Measurements from ENCODE around the gene TOP1.
A peak's percentile ranks its signal among the peaks of the same experiment; 100 is the strongest.

TOP1 gene

DNA sequence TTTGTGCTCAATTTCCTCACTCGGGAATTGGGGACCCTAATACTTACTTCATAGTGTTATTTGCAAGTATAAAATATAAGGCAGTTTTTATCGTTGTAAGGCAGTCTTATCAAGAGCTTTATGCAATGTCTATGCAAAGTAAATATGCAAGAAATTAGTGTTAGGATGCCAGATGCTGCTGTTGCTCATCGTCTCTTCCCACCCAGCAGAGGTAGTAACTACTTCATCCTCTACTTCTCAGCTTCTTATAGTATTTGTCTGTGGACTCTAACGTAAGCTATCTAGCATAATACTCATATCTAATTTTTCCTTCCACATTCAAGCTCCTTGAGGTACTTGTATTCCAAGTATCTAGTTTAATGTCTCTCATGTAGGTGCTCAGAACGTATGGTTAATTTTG is 120.3 kb downstream of the TOP1 start:
- DNase-seq: no peak

DNA sequence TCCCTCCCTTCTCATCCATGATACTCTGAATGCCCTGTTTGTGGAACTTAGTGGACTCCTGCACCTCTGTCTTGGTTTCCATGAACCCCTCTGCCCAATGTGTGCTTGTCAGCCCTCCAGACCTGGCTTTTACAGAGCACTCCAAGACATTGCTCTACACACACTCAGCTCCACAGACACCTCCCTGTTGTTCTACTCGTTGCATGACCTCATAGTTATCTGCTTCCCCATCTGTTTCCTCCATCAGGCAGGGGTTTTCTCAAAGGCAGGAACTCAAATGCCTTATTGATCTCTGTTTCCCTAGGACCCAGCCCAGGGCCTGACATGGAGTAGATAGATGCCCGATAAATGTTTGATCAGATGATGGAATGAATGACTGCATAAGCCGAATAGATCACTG is 122.0 kb downstream of the TOP1 start:
- peak; percentile 33 for DNase-seq

DNA sequence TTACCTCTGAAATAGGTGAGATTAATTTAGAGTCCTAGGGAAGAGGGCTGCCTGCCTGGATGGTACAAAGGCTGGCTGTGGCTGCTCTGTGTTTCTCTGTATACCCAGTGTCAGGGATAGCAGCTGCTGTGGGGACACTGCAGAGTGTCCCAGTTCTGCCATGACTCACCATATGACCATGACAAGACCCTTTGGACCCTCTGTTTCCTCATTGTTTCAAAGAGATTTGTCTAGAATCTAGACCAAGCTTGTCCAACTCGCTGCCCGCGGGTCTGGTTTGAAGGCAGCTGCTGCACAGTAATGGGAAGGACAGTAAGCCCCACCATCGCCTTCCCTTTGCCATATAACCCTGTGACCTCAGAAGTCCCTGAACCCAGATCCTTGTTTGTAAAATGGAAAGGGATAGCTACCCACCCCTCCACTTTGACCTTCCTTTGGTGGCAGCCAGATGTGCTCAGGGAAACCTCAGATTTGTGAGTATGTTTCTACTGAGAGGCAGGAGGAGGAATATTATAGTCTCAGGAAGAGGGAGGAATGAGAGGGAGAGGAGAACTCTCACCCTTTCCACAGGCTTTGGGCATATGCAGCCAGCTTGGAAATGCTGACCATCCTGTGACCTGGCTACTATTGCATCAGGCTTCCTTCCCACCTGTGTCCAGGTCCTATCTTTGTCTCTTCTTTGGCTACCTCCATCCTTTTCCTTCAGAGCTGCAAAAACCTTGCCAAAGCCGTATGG is 122.7 kb downstream of the TOP1 start:
- DNase-seq: no peak

DNA sequence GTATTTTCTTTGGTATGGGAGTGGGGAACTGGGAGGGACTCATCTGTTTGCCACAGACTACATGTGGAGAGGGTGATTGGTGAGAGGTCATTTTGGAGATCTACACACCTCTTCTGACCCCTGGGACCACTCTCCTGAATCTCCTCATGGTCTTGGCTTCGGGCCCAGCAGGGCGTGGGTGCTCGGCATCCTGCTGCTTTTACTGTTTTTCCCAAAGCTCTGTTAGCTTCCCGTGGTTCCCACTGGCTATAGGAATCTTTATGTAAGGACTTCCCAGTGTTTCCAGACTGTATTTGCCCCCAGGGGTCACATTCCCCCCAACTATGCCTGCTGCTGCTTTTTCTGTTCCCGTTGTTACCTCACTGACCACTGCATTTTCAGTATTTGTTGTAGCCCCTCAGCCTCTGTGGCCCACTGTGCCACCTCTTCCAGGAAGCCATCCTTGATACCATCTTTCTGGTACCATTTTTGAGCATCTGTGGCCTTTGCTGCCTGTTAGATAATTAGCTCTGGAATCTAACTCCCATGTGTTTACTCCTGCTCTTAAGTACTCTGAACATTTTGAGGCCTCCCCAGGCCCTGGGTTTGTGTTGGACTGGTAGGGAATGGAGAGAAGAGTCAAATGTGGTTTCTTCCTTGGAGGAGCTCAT is 123.6 kb downstream of the TOP1 start:
- DNase-seq: no peak

DNA sequence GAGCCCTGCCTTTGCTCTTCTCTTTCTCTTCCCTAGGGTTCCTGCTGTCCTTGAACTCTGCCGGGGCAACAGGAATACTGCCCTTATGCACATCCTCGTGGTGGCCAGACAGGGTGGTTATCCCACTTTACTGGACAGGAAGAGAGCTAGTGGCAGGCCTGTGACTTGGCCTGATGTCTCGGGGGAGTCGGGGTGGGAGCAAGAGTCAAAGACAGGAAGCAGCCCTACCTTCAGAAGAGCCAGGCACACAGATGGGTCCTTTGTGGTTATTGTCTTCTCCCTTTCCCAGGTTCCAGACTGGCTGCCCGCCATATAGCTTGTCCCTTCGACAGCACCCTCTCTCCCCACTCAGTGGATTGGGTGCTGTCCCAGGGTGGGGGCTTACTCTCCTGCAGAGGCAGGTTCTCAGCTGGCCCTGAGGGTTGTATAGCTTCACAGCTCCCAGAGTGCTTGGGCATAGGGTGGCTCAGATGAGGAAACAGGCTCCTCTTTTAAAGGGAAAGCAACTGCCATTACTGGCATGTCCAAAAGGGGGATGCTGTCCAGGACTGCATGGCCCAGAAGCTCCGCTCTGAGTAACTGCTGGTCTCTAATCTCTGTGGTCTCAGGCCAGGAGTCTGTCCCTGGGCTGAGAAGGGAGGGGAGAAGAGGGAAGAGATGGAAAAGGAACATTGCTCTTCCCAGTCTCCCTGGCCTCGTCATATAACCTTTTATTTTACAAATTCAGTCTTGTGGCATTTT is 126.0 kb downstream of the TOP1 start:
- DNase-seq: no peak

DNA sequence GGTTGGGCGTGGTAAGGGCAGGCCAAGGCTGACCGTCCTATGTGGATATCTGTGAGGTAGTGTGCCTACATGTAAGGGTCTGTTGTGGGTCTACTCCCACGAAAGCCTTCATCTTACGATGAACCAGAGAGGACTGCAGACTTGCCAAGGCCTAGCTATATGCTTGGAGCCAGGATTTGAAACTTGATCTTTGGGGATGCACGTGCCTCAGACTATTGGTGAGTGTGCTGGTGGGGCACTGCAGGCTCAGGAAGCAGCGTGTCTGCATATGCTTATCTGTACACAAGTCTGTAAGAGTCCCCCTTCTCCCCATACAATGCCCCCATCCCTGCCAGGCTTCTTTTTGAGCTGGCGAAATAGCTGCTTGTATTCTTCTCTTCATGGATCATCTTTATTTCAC is 126.6 kb downstream of the TOP1 start:
- no peak for DNase-seq

DNA sequence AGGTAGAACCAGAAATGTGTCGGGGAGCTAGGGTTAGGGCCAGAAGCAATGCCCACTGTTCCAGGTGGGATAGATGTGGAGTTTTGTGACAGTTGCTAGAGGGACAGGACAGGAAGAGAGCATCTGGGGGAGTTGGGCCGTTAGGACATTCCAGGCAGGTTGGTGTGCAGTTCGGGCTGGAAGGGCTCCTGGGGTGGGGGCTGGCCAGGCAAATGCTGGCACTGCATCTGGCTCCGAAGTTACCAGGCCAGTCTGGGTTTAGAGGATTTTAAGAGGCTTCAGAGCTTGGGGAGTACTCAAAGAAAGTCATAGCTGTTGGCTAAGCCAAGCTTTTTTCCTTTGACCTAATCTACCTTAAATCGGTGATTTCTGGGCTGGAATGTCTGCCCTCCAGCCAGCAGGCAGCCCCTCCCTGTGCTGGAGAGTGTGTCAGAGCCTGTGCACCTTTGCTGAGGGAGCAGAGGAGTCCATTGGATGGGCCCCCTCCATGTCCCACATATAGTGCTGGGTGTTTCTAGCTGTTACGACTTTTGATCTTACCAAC is 129.5 kb downstream of the TOP1 start:
- no peak for DNase-seq

DNA sequence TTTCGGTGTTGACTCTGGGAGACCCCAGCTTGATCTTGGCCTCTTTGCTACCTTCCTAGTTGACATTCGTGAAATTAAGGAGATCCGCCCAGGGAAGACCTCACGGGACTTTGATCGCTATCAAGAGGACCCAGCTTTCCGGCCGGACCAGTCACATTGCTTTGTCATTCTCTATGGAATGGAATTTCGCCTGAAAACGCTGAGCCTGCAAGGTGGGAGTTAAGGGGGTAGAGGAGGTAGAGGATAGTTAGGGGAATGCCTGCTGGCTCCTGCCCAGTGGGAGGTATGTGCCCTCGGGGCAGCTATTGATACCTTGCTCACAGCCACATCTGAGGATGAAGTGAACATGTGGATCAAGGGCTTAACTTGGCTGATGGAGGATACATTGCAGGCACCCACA is 130.9 kb downstream of the TOP1 start:
- DNase-seq: no peak

DNA sequence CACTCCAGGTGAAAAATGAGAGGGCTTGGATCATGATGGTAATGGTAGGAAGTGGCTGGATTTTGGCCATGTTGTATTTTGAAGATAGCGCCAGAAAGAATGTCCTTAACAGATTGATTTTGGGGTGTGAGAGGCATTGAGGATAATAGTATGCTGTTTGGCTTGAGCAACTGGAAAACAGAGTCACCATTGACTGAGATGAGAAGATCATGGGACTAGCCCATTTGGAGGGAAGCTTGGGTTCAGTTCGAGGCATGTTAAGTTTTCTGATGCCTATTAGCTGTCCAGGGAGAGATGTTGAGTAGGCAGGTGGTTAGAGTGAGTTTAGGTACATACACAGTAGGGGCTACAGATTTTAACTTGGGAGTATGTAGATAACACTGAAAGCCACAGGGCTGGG is 132.1 kb downstream of the TOP1 start:
- no peak for DNase-seq

DNA sequence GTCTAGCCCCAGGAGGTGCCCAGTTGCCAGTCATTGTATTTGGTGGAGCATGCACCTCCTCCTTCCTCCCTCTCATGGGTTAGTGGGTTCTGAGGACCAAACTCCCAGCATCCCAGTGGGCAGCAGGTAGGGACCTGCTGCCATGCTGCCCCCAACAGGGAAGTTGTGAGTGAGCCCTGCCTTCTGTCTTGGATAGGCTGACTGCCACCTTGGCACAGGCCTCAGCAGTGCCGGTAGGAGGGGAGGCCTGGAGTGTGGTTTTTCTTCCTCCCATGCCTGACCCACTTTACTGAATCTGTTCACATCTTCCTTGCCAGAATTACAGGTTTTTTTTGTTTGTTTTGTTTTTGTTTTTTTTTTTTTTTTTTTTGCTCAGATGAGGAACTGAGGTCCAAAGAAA is 133.3 kb downstream of the TOP1 start:
- DNase-seq: no peak

DNA sequence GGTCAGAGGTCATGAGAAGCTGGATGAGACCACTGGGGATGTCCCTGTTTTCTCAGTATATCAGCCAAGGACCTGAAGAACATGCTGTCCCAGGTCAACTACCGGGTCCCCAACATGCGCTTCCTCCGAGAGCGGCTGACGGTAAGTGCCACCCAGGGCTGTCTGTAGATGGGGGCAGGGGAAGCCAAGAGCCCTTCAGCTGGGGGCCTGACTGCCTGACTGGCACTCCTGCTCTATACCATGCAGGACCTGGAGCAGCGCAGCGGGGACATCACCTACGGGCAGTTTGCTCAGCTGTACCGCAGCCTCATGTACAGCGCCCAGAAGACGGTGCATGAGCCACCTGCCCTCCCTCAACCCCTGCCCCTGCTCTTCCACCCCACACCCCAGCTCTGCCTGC is 133.8 kb downstream of the TOP1 start:
- no peak for DNase-seq

DNA sequence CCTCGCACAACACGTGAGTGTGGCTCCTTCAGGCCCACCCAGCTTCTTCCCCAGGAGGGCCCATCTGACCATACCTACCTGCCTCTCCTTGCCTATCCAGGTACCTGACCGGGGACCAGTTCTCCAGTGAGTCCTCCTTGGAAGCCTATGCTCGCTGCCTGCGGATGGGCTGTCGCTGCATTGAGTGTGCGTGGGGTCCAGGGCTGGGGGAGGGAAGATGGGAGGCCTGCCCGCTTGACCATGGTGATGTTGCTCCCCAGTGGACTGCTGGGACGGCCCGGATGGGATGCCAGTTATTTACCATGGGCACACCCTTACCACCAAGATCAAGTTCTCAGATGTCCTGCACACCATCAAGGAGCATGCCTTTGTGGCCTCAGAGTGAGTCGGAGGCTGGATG is 135.2 kb downstream of the TOP1 start:
- no peak for DNase-seq

DNA sequence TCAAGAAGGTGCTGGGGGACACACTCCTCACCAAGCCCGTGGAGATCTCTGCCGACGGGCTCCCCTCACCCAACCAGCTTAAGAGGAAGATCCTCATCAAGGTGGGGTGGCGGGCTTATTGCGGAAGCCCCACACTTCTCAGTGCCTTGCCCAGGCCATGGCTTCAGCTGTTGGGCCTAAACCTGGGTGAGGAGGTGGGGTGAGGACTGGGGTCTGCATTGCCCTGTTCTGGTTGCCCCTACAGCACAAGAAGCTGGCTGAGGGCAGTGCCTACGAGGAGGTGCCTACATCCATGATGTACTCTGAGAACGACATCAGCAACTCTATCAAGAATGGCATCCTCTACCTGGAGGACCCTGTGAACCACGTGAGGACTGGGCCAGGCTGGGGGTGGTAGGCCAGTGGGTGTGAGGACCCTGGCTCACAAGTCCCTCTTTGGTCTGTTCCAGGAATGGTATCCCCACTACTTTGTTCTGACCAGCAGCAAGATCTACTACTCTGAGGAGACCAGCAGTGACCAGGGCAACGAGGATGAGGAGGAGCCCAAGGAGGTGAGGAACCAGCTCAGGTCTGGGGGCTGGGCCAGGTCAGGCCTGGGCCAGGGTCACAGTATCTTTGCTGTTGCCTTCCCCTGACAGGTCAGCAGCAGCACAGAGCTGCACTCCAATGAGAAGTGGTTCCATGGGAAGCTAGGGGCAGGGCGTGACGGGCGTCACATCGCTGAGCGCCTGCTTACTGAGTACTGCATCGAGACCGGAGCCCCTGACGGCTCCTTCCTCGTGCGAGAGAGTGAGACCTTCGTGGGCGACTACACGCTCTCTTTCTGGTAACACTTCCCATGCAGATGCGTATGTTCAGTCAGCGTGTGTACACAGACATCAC is 136.6 kb downstream of the TOP1 start:
- DNase-seq: no peak

DNA sequence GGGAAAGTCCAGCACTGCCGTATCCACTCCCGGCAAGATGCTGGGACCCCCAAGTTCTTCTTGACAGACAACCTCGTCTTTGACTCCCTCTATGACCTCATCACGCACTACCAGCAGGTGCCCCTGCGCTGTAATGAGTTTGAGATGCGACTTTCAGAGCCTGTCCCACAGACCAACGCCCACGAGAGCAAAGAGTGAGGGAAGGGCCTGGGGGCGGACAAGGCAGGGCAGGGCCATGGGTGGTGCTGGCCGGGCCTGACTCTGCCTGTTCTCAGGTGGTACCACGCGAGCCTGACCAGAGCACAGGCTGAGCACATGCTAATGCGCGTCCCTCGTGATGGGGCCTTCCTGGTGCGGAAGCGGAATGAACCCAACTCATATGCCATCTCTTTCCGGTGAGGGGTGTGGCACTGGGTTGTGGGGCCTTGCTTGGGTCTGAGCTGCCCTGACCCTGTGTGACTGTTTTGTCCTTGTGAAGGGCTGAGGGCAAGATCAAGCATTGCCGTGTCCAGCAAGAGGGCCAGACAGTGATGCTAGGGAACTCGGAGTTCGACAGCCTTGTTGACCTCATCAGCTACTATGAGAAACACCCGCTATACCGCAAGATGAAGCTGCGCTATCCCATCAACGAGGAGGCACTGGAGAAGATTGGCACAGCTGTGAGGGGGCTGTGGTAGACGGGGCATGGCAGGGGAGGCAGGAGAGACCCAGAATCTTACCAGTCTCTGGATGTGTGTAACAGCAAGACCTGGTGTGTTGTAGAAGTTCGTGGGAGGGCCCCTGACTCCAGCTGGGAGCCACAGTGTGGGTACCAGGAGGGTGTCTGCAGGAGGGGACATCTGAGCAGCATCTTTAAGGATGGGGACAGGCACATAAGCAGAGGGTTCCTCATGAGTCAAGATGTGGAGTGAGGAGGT is 137.8 kb downstream of the TOP1 start:
- no peak for DNase-seq

DNA sequence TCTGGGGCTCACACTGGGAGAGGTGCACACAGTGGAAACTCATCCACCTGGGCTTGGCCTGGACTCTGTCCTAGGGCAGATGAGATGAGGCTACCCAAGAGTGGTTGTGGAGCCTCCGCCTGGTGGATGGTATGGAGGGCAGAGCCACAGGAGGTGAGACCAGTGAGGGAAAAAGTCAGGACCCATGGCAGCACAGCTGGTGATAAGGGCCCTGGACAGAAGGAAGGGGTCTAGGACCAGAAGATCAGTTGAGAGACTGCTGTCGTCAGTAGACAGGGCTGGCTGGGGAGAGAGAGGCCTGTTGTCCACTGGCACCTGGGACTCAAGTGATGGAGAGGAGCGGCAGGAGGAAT is 138.5 kb downstream of the TOP1 start:
- DNase-seq: no peak

DNA sequence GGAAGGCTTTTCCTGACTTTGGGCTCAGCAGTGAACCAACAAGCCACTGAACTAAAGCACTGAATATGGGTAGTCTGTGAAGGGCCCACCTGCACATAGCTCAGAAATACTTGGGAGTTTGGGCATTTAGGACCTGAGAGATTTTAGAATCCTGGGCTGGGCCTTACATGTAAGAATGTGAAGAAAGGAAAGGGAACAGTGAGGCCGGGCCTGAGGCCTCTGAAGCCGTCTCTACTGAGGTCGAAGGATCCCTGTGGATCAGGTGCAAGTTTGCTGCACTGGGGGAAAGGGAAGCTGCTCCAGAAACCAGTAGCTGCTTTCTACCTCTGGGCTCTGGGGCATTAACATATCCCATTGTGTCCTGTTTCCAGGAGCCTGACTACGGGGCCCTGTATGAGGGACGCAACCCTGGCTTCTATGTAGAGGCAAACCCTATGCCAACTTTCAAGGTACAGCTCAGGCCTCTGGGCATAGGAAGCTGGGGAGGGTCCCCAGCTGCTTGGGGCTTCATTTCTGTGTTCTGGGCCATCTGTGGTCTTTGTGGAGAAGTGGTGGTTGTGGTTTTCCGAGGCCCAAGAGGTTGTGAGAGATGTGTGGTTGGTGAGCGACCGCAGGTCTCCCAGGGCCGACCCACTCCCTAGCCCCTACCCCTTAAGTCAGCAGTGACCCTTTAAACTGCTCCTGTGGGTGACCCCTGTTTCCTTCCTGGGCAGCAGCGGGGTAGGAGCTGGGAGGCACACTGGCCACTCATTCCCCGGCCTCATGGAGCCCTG is 139.0 kb downstream of the TOP1 start:
- peak; percentile 19 for DNase-seq

DNA sequence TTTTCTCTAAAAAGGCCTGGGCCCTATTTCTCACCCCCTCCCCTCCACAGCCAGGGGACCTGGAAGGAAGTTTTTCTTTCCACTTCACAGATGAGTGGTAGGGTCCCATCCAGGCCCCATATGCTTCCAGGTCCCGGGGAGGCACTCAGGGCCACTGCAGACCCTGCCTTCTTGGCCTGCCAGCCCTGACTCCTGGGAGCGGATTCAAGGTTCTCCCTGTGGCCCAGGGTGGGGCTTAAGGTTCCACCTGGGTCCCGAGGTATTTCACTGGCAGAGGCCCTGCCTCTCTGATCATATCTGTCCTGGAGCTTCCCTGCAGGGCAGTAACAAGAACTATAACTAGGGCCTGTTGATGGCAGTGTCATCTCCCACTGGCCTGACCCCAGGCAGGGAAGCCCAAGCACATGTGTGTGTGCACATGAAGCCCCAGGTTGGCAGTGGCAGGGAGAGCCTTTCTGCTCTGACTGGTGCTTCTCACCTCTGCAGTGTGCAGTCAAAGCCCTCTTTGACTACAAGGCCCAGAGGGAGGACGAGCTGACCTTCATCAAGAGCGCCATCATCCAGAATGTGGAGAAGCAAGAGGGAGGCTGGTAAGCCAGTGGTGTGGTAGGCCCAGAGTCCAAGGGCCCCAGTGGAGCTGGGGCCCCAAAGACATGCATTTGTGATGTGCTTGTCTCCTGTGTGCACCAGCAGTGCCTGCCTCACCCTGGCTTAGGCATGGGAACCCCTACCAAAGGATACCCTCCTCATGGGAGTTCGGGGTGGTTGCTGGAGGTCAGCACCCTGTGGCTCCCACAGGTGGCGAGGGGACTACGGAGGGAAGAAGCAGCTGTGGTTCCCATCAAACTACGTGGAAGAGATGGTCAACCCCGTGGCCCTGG is 139.9 kb downstream of the TOP1 start:
- DNase-seq: no peak

DNA sequence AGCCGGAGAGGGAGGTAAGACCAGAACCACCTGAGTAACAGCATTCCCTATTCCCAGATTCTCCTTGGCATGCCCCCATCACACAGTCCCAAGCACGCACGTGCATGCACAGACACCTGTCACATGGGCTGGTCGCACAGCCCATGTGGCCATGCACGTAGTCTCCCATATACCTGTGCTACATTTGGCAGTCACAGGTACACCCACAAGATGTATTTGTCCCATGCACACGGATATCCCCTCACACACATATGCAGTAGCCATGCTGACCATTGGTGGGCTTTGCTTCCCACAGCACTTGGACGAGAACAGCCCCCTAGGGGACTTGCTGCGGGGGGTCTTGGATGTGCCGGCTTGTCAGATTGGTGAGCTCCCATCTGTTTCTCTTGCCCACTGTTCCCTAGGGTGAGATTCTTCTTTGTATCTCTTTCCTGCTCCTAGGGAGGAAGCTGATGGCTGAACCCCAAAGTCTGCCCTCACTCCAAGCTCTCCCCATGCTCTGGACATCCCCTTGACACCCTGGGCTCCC is 140.6 kb downstream of the TOP1 start:
- DNase-seq: no peak

DNA sequence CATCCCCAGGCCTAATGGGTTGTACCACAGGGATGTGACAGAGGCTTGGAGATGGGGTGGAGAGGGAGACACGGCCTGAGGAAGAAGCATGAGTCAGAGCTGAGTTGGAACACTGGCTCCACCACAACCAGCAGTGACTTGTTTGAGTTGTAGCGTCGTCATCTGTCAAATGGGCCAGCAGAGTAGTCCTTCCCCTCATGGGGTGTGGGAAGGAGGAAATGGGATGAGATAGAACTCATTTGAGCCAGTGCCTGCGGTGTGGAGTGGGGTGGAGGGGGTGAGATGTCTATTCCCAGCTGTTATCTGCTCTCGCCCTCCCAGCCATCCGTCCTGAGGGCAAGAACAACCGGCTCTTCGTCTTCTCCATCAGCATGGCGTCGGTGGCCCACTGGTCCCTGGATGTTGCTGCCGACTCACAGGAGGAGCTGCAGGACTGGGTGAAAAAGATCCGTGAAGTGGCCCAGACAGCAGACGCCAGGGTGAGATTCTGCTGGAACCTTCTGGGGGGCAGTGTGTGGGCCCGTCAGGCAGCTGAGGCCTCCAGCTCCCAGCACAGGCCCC is 141.2 kb downstream of the TOP1 start:
- no peak for DNase-seq

Data from activated CD4-positive, alpha-beta T cell treated with anti-CD3 and anti-CD28 coated beads, Interleukin-2, Interleukin-6, amounts not matched to agents 100 ng/mL and 50 ng/mL, durations not matched to agents 16 hours and 8 hours (primary cell).